ENCODE measurements around the gene SLC27A6.
"Not testable (repeated sequence)": the region's sequence is repeated elsewhere in the genome, so short reads cannot be mapped to it uniquely, and the experiment has no call there.

Gene SLC27A6, protein sequence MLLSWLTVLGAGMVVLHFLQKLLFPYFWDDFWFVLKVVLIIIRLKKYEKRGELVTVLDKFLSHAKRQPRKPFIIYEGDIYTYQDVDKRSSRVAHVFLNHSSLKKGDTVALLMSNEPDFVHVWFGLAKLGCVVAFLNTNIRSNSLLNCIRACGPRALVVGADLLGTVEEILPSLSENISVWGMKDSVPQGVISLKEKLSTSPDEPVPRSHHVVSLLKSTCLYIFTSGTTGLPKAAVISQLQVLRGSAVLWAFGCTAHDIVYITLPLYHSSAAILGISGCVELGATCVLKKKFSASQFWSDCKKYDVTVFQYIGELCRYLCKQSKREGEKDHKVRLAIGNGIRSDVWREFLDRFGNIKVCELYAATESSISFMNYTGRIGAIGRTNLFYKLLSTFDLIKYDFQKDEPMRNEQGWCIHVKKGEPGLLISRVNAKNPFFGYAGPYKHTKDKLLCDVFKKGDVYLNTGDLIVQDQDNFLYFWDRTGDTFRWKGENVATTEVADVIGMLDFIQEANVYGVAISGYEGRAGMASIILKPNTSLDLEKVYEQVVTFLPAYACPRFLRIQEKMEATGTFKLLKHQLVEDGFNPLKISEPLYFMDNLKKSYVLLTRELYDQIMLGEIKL

DNA sequence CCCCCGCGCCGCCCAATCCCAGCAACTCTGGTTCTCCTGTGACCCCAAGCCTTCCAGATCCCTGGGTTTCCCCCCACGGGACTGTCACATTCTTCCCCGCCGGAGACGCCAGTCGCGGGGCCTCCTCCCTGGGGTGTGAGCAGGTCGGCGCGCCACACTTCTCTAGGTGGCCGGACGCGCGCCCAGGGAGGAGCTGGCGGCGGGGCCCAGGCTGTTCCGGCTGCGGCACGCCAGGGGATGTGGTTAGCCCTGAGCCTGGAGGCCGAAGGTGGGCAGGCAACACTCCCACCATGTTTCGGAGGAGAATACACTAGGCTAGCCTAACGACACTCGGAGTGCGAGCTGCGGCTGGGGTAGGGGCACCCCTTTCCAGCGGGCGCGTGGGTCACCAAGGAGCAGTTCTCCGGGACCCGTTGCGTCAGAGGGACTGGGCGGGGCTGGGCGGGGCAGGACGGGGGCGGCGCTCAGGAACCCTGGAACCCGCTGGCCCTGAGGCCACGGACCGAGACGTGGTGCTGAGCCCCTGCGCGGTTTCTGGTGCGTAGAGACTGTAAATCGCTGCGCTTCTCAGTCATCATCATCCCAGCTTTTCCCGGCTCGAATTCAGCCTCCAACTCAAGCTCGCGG, at the start of gene SLC27A6:
TSS of gene SLC27A6 (plus strand) at position 478 of the 627 bp plus-strand sequence. CDS start 650 bp downstream, outside the sequence.
- no peak for DNase-seq (ENCODE audit: low read depth in 2 of 2)

DNA sequence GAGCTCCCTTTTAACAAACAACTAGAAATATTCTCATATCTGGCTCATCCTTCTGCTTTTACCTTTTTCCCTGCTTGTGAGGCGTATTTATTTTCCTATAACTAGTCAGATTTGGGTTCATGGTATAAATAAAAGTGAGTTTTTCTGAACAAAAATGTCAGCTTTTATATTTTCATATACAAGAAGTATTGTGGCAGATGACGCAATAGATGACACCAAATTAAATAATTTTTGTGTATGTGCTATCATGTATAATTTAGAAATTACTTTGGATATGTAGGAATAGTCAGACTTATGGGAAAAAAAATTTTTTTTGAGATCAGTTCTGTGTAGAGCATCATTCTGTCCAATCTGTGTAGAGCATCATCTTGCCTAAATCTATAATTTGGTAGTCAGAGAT, 45.7 kb upstream of the SLC27A6 start:
- no peak for DNase-seq (ENCODE audit: low read depth in 2 of 2)

DNA sequence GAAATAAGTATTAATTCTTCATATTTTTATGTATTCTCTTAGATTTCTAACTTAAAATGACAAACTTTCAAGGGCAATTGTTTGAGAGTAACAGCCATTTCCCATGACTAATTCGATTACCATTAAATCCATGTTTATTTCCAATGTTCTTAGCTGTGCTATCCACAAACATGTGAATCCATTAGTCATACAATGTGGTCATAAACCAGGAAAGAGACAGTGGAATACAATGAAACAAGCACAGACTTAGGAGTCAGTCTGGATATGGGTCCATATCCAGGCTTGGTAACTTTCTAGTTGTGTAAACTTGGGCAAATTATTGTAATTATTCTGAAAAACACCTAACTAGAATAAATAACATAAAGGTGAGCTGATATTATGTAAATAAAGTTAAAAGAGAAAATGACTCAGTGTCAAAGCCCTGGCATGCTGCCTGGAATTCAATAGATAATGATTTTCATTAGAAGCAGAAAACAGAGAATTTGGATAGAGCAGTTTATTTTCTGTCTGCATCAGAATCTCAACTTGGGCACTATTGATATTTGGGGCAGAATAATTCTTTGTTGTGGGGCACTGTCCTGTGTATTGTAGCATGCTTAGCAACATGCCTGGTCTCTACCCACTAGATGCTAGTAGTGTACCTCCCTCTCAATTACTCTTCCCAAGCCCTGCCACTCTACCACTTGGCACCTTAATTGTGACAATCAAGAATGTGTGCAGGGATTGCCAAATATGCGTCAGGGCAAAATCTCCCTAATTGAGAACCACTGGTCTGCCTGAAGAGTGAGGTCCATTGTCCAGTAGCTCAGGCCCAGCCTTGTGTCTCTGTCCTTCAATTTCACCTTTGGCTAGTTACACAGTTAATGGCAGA, 44.7 kb upstream of the SLC27A6 start:
- DNase-seq (ENCODE audit: low read depth in 2 of 2), result no peak

DNA sequence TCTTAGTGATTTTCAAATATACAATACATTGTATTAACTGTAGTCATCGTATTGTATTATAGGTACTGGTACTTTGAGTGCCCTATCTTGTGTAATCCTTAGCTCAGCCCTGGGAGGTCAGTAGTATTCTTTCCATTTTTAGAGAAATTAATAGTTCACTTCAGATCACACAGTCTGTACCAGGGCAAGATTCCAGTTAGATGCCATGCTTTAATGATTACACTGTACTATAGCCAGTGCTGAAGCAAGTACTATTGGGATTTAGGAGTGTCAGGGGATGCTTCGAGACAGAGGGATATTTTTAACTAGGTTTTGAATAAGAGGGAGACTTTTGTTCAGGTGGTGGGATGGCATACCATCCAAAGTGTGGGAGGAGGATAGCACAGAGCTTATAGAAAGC, 41.0 kb upstream of the SLC27A6 start:
- no peak for DNase-seq (ENCODE audit: low read depth in 2 of 2)

DNA sequence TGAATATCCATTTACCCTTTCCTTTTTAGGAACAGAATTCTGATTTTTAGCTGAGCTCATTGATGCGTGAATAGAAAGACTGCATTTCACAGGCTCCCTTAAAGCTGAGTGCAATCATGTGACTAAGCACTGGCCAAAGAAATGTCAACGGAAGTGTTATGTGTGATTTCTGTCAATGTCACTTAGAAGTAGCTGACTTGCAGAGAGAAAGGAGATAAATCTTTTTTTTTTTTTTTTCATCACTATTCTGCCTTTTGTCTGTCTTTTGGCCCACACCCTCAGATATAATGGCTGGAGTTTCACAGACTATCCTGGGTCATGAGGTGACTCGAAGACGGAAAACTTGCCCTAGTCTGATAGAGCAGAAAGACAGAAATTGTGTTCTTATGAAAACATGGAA, 39.3 kb upstream of the SLC27A6 start:
- no peak for DNase-seq (ENCODE audit: low read depth in 2 of 2)

DNA sequence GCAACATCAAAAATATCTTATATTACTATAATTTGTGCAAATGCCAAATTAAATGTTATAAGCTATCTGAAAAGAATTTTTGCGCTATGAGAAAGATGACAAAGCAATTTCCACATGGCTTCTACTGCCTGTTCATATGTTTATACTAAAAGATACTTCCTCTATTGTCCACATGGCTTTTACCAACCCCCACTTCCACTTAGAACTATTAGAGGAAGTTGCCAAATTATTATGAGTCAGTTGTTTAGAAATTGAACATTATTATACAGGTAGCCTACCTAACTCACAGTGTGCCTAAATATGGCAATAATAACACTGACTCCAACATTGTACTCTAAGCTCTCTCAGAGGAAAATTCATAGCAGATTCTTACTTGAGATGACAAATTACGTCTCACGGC, 37.6 kb upstream of the SLC27A6 start:
- DNase-seq (ENCODE audit: low read depth in 2 of 2), result no peak

DNA sequence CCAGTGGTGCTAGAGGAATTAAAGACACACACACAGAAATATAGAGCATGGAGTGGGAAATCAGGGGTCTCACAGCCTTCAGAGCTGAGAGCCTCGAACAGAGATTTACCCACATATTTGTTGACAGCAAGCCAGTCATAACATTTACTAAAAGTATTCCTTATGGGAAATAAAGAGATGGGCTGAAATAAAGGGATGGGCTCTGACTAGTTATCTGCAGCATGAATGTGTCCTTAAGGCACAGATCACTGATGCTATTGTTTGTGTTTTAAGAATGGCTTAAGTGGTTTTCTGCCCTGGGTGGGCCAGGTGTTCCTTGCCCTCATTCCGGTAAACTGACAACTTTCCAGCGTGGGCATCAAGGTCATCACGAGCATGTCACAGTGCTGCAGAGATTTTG, 33.1 kb upstream of the SLC27A6 start:
- DNase-seq (ENCODE audit: low read depth in 2 of 2), result not testable (repeated sequence)

DNA sequence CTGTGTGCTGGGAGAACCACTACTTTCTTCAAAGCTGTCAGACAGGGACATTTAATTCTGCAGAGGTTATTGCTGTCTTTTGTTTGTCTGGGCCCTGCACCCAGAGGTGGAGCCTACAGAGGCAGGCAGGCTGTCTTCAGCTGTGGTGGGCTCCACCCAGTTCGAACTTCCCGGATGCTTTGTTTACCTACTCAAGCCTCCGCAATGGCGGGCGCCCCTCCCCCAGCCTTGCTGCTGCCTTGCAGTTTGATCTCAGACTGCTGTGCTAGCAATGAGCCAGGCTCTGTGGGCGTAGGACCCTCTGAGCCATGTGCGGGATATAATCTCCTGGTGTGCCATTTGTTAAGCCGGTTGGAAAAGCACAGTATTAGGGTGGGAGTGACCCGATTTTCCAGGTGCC, 22.2 kb upstream of the SLC27A6 start:
- DNase-seq (ENCODE audit: low read depth in 2 of 2), result not testable (repeated sequence)

DNA sequence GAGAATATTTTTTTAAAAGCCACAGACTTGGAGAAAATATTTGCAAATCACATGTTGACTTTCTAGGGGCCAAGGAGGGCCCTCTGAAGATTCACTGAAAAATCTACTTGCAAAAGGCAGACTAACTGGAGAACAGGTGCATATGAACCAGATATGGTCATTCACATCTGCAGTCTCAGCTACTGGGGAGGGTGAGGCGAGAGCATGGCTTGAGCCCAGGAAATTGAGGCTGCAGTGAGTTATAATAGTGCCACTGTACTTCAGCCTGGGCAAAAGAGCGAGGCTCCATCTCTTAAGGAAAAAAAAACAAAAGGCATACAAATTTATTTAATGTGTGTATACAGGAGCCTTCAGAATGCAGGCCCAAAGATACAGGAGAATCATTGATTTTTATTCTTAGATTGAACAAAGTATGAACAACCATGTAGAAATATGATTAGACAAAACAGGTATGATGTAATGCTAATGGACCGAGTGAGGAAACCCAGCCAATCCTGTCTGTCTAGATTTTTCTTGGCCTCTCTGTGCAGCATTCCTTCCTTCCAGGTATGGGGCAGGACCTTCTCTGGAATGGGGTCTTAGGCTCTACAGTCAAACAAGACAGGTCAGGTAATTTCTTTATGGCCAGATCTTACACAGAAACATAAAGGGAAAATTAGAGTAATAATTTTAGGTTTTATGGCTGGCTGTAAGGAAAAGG, 15.3 kb upstream of the SLC27A6 start:
- DNase-seq (ENCODE audit: low read depth in 2 of 2), result no peak

DNA sequence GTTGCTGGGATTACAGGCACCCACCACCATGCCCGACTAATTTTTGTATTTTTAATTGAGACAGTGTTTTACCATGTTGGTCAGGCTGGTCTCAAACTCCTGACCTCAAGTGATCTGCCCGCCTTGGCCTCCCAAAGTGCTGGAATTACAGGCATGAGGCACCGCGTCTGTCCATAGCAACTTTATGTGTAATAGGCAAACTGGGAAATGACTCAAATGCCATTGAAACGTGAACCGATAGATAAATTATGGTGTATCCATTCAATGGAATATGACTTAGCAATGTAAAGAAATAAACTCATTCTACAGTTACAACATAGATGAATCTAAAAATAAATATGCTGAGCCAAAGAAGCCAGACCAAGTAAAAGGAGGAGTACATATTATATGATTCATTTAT, 14.0 kb upstream of the SLC27A6 start:
- DNase-seq (ENCODE audit: low read depth in 2 of 2), result not testable (repeated sequence)

DNA sequence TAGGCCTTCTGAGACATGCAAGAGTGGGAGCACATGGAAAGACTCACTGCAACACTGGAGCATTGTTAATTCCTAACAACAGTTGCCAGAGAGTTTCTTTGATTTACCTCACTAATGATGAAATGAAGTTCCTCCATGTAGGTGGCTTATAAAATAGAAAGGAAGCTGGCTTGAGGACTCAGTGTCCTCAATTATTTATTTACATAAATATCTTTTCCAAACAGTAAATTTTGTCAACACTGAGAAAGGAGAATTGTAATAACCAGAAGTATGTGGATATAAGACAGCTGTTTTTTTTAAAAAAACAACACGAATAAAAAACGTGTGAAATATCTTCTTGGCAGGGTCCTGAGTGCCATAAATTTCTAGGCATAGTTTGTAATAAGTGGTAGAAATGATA, 9.1 kb upstream of the SLC27A6 start:
- no peak for DNase-seq (ENCODE audit: low read depth in 2 of 2)

DNA sequence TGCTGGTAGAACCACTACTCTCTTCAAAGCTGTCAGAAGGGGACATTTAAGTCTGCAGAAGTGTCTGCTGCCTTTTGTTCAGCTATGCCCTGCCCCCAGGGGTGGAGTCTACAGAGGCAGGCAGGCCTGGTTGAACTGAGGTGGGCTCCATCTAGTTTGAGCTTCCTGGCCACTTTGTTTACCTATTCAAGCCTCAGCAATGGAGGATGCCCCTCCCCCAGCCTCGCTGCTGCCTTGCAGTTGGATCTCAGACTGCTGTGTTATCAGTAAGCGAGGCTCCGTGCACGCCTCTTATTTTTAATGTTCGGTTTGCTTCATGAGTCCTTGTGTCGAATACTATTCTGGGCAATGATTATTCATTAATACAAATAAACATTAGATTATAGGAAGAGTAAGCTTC, 3.1 kb upstream of the SLC27A6 start:
- no peak for DNase-seq (ENCODE audit: low read depth in 2 of 2)

DNA sequence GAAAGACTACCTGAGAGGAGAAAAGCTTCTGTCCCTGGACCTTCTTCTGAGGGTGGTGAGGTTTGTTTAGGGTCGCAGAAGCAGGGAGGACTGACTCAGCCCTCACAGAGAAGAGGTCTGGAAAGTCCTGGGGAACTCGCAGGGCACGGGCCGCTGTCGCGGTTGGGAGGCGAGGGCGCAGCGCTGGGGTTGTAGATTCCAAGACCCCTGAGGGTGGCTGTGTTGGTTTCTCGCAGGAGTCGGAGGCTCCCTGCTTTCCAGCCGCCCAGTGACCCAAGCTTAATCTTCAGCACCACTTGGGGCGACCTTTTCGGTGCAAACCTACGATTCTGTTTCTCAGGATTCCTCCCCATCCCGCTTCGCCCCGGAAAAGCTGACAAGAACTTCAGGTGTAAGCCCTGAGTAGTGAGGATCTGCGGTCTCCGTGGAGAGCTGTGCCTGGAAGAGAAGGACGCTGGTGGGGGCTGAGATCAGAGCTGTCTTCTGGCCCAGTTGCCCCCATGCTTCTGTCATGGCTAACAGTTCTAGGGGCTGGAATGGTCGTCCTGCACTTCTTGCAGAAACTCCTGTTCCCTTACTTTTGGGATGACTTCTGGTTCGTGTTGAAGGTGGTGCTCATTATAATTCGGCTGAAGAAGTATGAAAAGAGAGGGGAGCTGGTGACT, 482 bp downstream of the SLC27A6 start:
- DNase-seq (ENCODE audit: low read depth in 2 of 2), result no peak

DNA sequence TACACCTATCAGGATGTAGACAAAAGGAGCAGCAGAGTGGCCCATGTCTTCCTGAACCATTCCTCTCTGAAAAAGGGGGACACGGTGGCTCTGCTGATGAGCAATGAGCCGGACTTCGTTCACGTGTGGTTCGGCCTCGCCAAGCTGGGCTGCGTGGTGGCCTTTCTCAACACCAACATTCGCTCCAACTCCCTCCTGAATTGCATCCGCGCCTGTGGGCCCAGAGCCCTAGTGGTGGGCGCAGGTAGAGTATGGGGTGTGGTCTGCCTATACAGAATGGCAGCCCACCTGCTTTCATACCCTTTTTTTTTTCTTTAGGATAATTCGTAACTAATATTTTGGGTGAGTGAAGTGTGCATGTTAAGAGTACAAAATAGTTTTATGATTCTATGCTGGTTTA, 1.1 kb downstream of the SLC27A6 start:
- DNase-seq (ENCODE audit: low read depth in 2 of 2), result no peak

DNA sequence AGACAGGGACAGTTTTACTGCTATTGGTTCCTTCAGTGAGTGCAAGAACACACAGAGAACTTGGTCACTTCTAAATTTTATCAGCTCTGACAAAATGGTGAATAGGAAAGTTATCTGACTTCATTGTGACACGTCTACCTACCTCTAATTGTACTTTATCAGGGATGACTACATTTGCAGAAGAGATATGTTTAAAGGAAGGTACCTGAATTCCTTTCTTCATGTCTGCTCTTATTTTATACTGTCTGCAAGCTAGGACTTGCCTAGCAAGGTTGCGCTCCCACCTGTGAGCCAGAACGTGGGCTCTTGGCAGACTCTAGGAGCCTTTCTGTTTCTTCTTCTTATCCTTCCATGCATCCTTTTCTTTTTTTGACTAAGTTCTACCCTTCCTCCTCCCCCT, 1.6 kb downstream of the SLC27A6 start:
- DNase-seq (ENCODE audit: low read depth in 2 of 2), result no peak

DNA sequence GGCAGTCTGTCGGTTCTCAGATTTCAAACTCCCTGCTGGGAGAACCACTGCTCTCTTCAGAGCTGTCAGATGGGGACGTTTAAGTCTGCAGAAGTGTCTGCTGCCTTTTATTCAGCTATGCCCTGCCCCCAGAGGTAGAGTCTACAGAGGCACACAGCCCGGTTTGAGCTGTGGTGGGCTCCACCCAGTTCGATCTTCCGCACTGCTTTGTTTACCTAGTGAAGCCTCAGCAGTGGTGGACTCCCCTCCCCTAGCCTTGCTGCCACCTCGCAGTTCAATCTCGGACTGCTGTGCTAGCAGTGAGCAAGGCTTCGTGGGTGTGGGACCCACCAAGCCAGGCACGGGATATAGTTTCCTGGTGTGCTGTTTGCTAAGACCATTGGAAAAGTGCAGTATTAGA, 8.0 kb downstream of the SLC27A6 start:
- DNase-seq (ENCODE audit: low read depth in 2 of 2), result no peak

DNA sequence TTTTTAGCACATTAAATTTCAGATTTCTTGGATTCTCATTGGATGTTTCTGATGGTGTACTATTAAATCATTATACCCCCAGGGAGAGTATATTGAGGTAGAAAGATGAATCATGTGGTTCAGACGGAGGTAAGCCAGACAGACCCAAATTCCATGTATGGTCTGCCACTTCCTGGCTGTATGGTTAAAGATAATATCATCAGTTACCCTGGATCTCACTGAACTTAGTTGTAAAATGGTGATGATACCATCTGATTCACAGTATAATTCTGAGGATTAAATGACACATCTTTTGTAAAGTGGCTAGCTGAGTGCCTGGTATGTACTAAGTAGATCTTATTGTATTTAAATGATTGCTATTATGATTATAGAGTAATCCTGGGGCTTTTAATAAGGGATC, 9.3 kb downstream of the SLC27A6 start:
- DNase-seq (ENCODE audit: low read depth in 2 of 2), result no peak

DNA sequence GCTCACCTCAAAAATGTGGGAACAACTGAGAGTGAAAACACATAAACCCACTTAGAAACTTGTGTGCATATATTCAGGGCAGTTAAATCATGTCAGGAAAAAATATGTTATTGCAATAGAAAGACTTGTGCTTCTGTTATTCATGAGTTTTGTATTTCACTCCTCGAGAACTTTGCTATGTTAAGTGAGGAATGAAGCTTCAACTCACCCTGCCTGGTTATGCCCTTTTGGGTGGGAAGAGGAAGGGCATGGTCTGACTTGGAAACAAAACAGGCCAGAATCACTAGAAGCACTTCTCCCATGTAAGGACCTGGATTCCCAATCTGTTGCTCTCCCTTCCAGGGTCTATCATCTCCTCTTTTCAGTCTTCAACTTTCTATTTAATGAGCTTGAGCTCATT, 14.5 kb downstream of the SLC27A6 start:
- DNase-seq (ENCODE audit: low read depth in 2 of 2), result no peak

DNA sequence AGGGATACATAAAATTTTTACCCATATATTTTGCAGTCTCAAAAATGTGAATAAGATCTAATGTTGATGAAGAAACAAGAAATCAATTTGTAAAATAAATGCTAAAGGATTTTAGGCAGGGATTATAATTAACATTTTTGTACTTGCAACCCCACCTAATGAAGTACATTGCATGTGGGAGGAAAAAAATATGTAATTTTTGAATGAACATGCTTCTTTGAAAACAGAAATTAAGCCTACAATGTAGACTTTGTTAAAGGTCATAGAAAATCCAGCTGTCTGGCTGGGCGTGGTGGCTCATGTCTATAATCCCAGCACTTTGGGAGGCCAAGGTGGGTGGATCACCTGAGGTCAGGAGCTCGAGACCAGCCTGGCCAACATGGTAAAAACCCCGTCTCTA, 15.6 kb downstream of the SLC27A6 start:
- no peak for DNase-seq (ENCODE audit: low read depth in 2 of 2)

DNA sequence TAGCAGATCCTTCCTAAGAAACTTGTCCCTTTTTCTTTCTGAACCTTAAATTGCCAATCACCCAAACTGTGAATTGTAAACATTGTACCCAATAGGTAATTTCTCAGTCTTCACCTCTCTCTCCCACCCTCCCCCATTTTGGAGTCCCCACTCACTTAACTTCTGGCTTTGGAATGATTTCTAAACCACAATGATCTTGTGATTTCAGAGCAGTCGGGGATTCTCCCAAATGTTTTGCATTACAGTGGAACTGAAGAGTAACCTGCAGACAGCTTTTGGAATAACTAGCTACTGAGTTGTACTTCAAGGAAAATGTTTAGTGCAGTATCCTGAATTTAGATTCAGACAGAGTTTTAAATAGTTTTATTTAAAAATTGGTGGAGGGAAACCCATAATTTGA, 19.2 kb downstream of the SLC27A6 start:
- no peak for DNase-seq (ENCODE audit: low read depth in 2 of 2)

DNA sequence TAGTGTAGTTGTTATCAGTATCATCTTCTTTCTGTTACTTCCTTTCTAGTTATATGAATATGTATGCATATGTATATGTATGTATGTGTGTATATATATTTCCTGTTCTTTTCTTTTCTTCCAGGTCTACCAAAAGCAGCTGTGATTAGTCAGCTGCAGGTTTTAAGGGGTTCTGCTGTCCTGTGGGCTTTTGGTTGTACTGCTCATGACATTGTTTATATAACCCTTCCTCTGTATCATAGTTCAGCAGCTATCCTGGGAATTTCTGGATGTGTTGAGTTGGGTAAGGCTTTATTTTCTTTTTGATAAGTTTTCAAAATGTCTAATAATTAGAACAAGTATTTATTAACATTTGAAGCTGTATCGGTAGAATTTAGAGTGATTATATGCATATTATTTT, 23.2 kb downstream of the SLC27A6 start:
- no peak for DNase-seq (ENCODE audit: low read depth in 2 of 2)

Measured in stimulated activated CD8-positive, alpha-beta memory T cell treated with anti-CD3 and anti-CD28 coated beads, Interleukin-15, amount 100 ng/mL, for 4 hours (primary cell).